Transverse colon (tissue), 4 donors: ENCODE results near the gene DRD4. TPM values are rescaled to one million over a fixed set of nuclear protein-coding genes. Genes with fewer than 3 reads are reported as not detected.

Experiments
- DNase-seq: peaks from one replicate; pipeline ENCODE4 v3.0.0-alpha.2; 2019
- H3K27ac ChIP-seq, 4 donors: fragments of 200-600 bp; sonication (generic); 2 replicates each; pipeline ENCODE4 v1.5.1; 2016 to 2018; ENCODE audit warnings: inconsistent platforms in 4 of 4
- H3K27me3 ChIP-seq: fragments of 200-600 bp; sonication (generic); 2 replicates; pipeline ENCODE4 v1.5.1; 2017; ENCODE audit warnings: inconsistent platforms
- H3K36me3 ChIP-seq, 4 donors: fragments of 200-600 bp; sonication (generic); 2 replicates each; pipeline ENCODE4 v1.5.1; 2017 to 2019; ENCODE audit warnings: inconsistent platforms in 4 of 4
- H3K4me1 ChIP-seq, 4 donors: fragments of 200-600 bp; sonication (generic); 2 replicates each; pipeline ENCODE4 v1.5.1; 2017 to 2020; ENCODE audit warnings: inconsistent platforms in 4 of 4
- H3K4me3 ChIP-seq, 4 donors: fragments of 200-600 bp; sonication (generic); 1 replicate in 1 of 4; 2 replicates in 3 of 4; pipeline versions ENCODE4 v1.5.1 to v1.6.1; 2017 to 2019; ENCODE audit warnings: inconsistent platforms in 4 of 4
- H3K9me3 ChIP-seq, 2 donors: fragments of 200-600 bp; sonication (generic); 2 replicates each; pipeline ENCODE4 v1.5.1; 2017 to 2019; ENCODE audit warnings: inconsistent platforms in 2 of 2
- EP300 ChIP-seq: sonication (generic); formaldehyde crosslinking; IDR thresholded peaks from one replicate; pipeline ENCODE4 v1.6.1; 2017; ENCODE audit warnings: antibody characterized with exemption, low read depth
- POLR2A ChIP-seq: fragments of 450-650 bp; IDR thresholded peaks from one replicate; pipeline ENCODE4 v1.6.1; 2016; ENCODE audit warnings: antibody characterized with exemption, mild to moderate bottlenecking, moderate library complexity
- POLR2AphosphoS5 ChIP-seq, 3 donors: sonication (generic); formaldehyde crosslinking; IDR thresholded peaks; one replicate each; pipeline ENCODE4 v1.6.1; 2016; ENCODE audit warnings: antibody characterized with exemption in 3 of 3
- whole genome bisulfite sequencing, 2 donors: methylation state at CpG; one replicate each; pipeline ENCODE4 v1.1.5; 2018; ENCODE audit warnings: low coverage in 1 of 2; 5-methylcytosine and 5-hydroxymethylcytosine counted together
- in situ Hi-C, 4 donors: fragments of 200-750 bp; cut with MboI; loops; one replicate each; pipeline versions ENCODE4 v1.15.0 to v1.15.1; 2017; ENCODE audit warnings: low sequenced_read_pairs in 3 of 4, low pct_ligation_motif_present in 1 of 4, low pct_unique_long_range_greater_than_20kb in 1 of 4
- intact Hi-C: fragments of 100-400 bp; cut with DNase I; formaldehyde crosslinking; loops from one replicate; pipeline ENCODE4 v1.15.1; 2023; ENCODE audit warnings: low total_unique reads
- total RNA-seq, 4 donors: library from RNA; depleted of rRNA; stranded (reverse); fragments of >200 nt; gene quantifications; one replicate each; pipeline ENCODE4 v1.1.0, GENCODE V29; 2016
- TF ChIP-seq, protein P1 (sequence below), 5 experiments: fragments of 200-600 bp in 3 of 5; fragments of 450-650 bp in 2 of 5; sonication (generic) in 3 of 5; IDR thresholded peaks; 1 replicate in 2 of 5; 2 replicates in 3 of 5; pipeline ENCODE4 v1.5.1; 2016 to 2017; ENCODE audit warnings: antibody characterized with exemption in 5 of 5, inconsistent platforms in 3 of 5, mild to moderate bottlenecking in 2 of 5, moderate library complexity in 1 of 5

DRD4 gene
- total RNA-seq, 4 donors from 2014 or later, result not detected

DNA sequence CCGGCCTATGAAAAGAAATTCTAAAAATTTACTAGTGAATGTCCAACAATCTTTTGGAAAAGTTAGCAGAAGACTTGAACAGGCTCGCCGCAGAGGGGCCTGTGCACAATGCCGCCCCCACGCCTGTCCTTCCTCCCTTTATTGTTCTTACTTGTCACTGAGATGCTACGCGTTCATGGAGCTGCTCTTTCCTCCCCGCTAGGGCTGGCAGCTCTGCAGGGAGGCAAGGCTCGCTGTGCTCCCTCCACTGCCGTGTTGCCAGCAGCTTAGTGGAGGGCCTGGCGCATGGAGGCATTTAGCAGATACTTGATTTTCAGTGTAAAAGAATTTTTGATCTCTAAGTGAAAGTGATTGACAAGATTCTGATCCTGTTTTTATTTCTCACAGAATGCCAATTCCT lies 46.1 kb upstream of the DRD4 start:
- Histone ChIP-seq H3K4me1 (no peaks in the 10 kb centered on the region), H3K36me3 (peaks cover 0 to 67% (median 35%) of the 10 kb centered on the region in 4 donors), H3K9me3 (no peaks in the 10 kb centered on the region), H3K27ac (no peak overlapping the region), H3K4me3 (no peak overlapping the region), H3K27me3 (no peaks in the 10 kb centered on the region)
- WGBS, 2 donors, result 90 to 95% methylated on average over 4 to 11 of the region's 11 CpGs
- DNase-seq, result no peak
- intact Hi-C loops (no loop called here), in situ Hi-C loops (no loop called here)
- TF ChIP-seq POLR2A (no peak), EP300 (no peak), POLR2AphosphoS5 (IDR thresholded peaks at IDR 0.05) (no peak)
- TF ChIP-seq, protein P1, sequence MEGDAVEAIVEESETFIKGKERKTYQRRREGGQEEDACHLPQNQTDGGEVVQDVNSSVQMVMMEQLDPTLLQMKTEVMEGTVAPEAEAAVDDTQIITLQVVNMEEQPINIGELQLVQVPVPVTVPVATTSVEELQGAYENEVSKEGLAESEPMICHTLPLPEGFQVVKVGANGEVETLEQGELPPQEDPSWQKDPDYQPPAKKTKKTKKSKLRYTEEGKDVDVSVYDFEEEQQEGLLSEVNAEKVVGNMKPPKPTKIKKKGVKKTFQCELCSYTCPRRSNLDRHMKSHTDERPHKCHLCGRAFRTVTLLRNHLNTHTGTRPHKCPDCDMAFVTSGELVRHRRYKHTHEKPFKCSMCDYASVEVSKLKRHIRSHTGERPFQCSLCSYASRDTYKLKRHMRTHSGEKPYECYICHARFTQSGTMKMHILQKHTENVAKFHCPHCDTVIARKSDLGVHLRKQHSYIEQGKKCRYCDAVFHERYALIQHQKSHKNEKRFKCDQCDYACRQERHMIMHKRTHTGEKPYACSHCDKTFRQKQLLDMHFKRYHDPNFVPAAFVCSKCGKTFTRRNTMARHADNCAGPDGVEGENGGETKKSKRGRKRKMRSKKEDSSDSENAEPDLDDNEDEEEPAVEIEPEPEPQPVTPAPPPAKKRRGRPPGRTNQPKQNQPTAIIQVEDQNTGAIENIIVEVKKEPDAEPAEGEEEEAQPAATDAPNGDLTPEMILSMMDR (IDR thresholded peaks at IDR 0.05), result no peak

DNA sequence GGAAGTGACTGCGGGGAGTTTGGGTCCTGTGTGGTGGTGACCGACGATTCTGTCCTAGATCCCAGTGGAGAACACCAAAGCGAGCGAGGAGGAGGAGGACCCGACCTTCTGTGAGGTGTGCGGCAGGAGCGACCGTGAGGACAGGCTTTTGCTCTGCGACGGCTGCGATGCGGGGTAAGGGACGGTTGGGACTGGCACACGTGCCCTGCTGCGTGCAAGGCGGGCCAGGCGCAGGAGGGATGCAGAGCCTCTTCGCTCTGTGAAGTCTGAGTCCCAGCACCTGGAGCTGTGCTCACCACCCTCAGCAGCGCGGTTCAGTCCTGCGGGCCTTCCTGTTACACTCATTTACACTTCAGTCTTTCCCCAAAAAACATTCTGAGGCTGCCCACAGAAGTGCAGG lies 44.6 kb upstream of the DRD4 start:
- no peak overlapping the region for H3K4me3 ChIP-seq
- in situ Hi-C loops, result no loop called here
- H3K27me3 ChIP-seq, result no peaks in the 10 kb centered on the region
- no peak overlapping the region for H3K27ac ChIP-seq
- H3K36me3 ChIP-seq, result peaks cover 0 to 76% (median 36%) of the 10 kb centered on the region in 4 donors
- no peak for DNase-seq
- intact Hi-C loops, result no loop called here
- H3K9me3 ChIP-seq, result no peaks in the 10 kb centered on the region
- TF ChIP-seq POLR2A, result no peak
- TF ChIP-seq, protein P1 (IDR thresholded peaks at IDR 0.05), result no peak
- TF ChIP-seq EP300, result no peak
- no peak for TF ChIP-seq POLR2AphosphoS5 (IDR thresholded peaks at IDR 0.05)
- H3K4me1 ChIP-seq, result no peaks in the 10 kb centered on the region
- 94% methylated on average over 22 of the region's 22 CpGs; no CpG with 5 or more reads in 1 of the 2 donors for WGBS, 2 donors

DNA sequence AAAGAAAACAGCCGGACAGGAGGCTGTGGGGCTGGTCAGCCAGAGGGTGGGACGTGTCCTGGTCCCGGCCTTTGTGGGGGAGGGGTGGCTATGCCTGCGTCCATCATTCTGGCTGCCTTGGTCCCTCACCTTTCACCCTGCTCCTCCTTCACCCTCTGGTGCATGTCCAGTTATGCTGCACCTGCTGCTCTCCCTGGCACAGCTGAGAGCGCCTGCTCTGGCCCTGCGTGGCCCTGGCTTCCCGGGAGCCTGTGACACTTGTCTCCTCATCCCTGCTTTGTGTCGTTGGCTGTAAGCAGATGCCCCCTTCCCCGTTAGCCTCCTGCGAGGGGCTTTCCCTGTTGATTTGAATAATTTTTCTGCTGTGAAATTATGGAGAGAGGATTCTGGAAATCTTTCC lies 44.2 kb upstream of the DRD4 start:
- Histone ChIP-seq H3K27me3 (no peaks in the 10 kb centered on the region), H3K9me3 (no peaks in the 10 kb centered on the region), H3K4me1 (no peaks in the 10 kb centered on the region), H3K4me3 (no peak overlapping the region), H3K36me3 (peaks cover 0 to 78% (median 36%) of the 10 kb centered on the region in 4 donors), H3K27ac (no peak overlapping the region)
- 87% methylated on average over 10 of the region's 10 CpGs; no CpG with 5 or more reads in 1 of the 2 donors for WGBS, 2 donors
- intact Hi-C loops (no loop called here), in situ Hi-C loops (no loop called here)
- DNase-seq, result no peak
- TF ChIP-seq POLR2AphosphoS5 (IDR thresholded peaks at IDR 0.05) (no peak), EP300 (no peak), POLR2A (no peak)
- TF ChIP-seq, protein P1 (IDR thresholded peaks at IDR 0.05), result no peak

DNA sequence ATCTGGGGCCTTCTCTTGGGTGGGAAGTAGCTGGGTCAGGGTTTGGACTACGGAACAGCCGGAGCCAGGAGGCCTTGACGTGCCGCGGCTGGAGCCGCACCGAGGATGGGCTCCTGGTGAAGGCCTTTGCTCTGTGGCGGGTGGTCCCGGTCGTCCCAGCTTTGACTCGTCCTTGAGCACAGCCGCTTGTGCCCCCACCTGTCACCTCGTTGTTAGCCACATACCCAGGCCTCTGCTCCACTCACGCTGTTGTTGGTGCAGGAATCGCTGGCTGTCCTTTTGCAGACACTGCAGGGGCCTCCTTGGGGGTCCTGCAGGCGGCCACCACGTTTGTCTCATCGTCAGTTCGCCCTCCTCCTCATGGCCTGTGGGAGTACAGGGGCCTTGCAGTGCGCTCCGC lies 43.7 kb upstream of the DRD4 start:
- TF ChIP-seq POLR2A, result no peak
- no peak for TF ChIP-seq POLR2AphosphoS5 (IDR thresholded peaks at IDR 0.05)
- no peak for TF ChIP-seq EP300
- TF ChIP-seq, protein P1 (IDR thresholded peaks at IDR 0.05), result no peak
- Histone ChIP-seq H3K36me3 (peaks cover 0 to 79% (median 35%) of the 10 kb centered on the region in 4 donors), H3K9me3 (no peaks in the 10 kb centered on the region), H3K4me3 (no peak overlapping the region), H3K27ac (no peak overlapping the region), H3K27me3 (no peaks in the 10 kb centered on the region), H3K4me1 (no peaks in the 10 kb centered on the region)
- DNase-seq, result no peak
- WGBS, 2 donors, result 92% methylated on average over 21 of the region's 21 CpGs; no CpG with 5 or more reads in 1 of the 2 donors
- in situ Hi-C loops (no loop called here), intact Hi-C loops (no loop called here)
